Esophagus squamous epithelium (tissue), 4 donors: ENCODE measurements around the gene GAS7.

Source experiments
- POLR2A ChIP-seq, 4 donors: fragments of 450-650 bp; IDR thresholded peaks; one replicate each; pipeline ENCODE4 v1.6.1; 2017; ENCODE audit warnings: antibody characterized with exemption in 4 of 4, mild to moderate bottlenecking in 4 of 4, moderate library complexity in 3 of 4
- TF ChIP-seq, protein P1 (sequence below), 6 experiments: fragments of 450-650 bp in 4 of 6; fragments of 200-600 bp in 2 of 6; sonication (generic) in 2 of 6; IDR thresholded peaks; one replicate each; pipeline ENCODE4 v1.5.1; 2016 to 2019; ENCODE audit warnings: antibody characterized with exemption in 6 of 6, mild to moderate bottlenecking in 4 of 6, moderate library complexity in 4 of 6

DNA sequence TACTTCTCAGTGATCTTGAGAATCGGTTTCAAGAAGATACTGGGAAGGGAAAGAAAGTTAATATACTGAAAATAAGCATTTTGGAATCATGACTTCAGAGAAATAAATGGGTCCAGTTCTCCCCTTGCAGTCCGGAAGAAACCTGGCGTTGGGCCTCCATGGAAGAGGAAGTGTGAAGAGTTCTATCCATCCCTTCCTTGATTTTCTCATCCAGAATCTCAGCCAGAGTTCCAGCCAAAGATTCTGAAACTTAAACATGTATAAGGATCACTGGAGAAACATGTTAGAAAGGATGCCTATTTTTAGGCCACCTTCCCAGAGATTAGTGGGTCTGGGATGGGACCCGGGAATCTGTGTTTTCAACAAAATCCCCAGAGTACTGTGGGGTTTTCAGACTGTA, 8.7 kb upstream of the GAS7 start:
- TF ChIP-seq, protein P1, sequence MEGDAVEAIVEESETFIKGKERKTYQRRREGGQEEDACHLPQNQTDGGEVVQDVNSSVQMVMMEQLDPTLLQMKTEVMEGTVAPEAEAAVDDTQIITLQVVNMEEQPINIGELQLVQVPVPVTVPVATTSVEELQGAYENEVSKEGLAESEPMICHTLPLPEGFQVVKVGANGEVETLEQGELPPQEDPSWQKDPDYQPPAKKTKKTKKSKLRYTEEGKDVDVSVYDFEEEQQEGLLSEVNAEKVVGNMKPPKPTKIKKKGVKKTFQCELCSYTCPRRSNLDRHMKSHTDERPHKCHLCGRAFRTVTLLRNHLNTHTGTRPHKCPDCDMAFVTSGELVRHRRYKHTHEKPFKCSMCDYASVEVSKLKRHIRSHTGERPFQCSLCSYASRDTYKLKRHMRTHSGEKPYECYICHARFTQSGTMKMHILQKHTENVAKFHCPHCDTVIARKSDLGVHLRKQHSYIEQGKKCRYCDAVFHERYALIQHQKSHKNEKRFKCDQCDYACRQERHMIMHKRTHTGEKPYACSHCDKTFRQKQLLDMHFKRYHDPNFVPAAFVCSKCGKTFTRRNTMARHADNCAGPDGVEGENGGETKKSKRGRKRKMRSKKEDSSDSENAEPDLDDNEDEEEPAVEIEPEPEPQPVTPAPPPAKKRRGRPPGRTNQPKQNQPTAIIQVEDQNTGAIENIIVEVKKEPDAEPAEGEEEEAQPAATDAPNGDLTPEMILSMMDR (IDR thresholded peaks at IDR 0.05) = no peak
- no peak for TF ChIP-seq POLR2A (IDR thresholded peaks at IDR 0.05)
